CD4-positive, alpha-beta T cell treated with Interleukin-12 subunit alpha and Interleukin-12 subunit beta, for 1 hour (primary cell): ENCODE data around the gene PPP6R2.
A peak's percentile ranks its signal among the peaks of the same experiment; 100 is the strongest.
"Not testable (repeated sequence)": the region's sequence is repeated elsewhere in the genome, so short reads cannot be mapped to it uniquely, and the experiment has no call there.

Source experiments
- DNase-seq: peaks from one replicate; pipeline ENCODE4 v3.0.0-alpha.2; 2020

The PPP6R2 gene

GRCh38 chr22:50346470-50346869 lies 3.3 kb downstream of the PPP6R2 start:
- DNase-seq, result no peak

DNA sequence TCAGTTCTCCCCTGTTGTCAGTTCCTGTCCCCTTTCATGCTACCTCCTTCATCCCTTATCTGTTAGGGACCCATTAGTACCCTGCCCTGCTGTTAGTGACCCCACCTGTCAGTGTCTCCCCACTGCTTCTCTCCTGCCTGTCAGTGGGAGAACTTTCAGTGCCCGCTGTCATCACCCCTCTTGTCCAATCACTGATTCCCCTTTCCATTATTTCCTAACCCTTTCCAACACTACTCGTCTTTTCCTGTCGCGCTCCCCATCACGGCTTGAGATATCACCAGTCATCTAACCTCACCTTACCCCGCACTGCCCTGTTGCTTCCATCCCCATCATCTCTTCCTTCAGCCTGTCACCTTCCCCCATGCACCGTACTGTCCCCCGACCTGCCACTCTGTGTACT lies 4.0 kb downstream of the PPP6R2 start:
- DNase-seq, result no peak

DNA sequence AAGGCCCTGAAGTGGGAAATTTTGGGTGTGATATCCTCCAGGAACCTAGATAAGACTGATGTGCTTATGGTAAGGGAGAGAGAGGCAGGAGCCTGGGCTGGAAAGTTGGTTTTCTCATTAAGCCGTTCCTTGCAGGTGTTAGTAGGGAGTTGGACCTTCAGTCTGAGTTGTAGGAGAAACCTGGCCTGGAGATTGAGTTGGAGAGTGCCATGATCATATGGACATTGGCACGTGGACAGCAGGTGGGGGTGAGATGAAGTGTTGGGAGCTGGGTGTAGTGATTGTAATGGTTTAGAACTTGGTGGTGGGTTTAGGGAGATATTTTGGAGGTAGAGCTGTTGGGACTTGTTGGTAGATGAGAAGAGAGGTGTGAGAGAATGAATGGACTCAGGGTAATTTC lies 4.9 kb downstream of the PPP6R2 start:
- DNase-seq, result no peak

DNA sequence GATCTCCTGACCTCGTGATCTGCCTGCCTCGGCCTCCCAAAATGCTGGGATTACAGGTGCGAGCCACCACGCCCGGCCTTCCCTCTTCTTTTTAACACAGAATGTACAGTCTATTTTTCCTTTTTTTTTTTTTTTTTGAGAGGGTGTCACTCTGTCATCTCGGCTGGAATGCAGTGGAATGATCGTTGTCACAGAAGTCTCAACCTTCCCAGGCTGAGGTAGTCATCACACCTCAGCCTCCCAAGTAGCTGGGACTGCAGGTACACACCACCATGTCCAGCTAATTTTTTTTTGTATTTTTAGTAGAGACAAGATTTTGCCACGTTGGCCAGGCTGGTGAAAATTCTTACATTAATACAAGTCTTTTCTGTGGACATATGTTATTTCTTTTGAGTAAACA lies 13.1 kb downstream of the PPP6R2 start:
- DNase-seq, result no peak

- no peak for DNase-seq
These were observed 14.1 kb downstream of the PPP6R2 start for GRCh38 chr22:50357222-50357621.

DNA sequence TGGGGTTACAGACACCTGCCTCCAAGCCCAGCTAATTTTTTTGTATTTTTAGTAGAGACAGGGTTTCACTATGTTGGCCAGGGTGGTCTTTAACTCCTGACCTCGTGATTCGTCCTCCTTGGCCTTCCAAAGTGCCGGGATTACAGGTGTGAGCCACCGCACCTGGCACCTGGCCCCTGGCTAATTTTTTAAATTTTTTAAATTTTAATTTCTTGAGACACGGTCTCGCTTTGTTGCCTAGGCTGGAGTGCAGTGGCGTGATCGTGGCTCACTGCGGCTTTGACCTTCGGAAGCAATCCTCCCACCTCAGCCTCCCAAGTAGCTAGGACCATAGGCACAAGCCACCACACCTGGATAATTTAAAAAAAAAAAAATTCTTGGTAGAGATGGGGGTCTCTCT lies 14.6 kb downstream of the PPP6R2 start:
- DNase-seq, result no peak

GRCh38 chr22:50360578-50360977 lies 17.5 kb downstream of the PPP6R2 start:
- no peak for DNase-seq

- peak; percentile 10 for DNase-seq
These were observed 18.1 kb downstream of the PPP6R2 start for GRCh38 chr22:50361222-50361621.

DNA sequence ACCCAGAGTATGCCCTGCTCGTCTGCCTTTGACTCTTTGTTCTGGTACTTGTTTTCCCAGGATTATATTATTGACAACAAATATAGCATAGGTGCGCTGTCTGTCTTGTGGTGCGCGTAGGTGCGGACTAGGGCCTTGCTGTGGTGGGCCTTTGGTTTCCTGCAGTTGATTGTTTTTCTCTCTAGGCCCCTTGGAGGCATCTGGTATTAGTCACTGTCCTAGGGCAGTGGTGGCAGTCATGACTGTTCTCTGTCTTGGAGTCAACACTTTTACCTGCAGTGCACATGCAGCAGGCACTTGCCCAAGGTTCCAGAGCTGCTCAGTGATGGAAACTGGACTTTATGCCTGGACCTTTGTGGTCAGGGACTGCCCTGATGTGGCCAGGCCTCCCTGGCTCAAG lies 18.6 kb downstream of the PPP6R2 start:
- peak; percentile 33 for DNase-seq

- no peak for DNase-seq
These were observed 20.2 kb downstream of the PPP6R2 start for GRCh38 chr22:50363166-50363802.

DNA sequence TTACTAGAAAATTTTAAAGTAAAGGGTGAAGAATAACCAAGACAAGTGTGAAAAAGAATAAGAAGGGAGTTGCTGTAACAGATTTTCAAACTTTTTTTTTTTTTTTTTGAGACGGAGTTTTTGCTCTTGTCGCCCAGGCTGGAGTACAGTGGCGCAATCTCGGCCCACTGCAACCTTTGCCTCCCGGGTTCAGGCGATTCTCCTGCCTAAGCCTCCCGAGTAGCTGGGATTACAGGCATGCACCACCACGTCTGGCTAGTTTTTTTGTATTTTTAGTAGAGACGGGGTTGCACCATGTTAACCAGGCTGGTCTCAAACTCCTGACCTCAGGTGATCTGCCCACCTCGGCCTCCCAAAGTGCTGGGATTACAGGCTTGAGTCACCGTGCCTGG lies 20.7 kb downstream of the PPP6R2 start:
- not testable (repeated sequence) for DNase-seq

- DNase-seq, result no peak
These were observed 24.8 kb downstream of the PPP6R2 start for GRCh38 chr22:50367778-50368500.

DNA sequence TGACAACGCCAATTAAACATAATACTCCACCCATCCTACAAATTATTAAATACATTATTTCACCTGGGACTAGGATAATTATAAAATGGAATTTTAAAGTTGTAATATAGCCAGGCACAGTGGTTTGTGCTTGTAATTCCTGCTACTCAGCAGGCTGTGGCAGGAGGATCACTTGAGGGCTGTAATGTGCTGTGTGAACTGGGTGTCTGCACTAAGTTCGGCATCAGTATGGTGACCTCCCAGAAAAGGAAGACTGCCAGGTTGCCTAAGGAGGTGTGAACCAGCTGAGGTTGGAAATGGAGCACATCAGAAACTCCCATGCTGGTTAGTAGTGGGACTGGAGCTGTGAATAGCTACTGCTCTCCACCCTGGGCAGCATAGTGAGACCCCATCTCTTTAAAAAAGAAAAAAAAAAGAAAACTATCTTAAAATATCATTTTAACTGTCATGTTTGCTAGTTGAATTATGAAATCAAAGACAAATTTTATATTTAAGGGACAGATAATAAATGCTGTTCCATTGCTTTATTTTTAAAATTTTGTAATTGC lies 28.0 kb downstream of the PPP6R2 start:
- no peak for DNase-seq

DNA sequence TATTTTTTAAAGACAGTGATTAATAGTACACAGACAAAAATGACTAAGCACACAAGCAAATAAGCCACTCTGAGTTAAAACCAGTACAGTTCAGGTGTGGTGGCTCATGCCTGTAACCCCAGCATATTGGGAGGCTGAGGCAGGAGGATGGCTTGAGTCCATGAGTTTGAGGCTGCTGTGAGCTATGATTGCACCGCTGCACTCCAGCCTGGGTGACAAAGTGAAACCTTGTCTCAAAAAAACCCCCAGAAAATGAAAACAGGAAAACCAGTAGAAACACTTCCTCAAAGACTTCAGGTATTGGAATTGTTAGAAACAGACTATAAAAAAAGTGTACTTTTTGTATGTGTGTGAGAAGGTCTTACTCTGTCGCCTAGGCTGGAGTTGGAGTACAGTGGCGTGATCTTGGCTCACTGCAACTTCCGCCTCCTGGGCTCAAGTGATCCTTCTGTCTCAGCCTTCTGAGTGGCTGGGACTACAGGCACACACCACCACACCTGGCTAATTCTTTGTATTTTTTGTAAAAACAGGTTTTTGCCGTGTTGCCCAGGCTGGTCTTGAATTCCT lies 33.0 kb downstream of the PPP6R2 start:
- no peak for DNase-seq

DNA sequence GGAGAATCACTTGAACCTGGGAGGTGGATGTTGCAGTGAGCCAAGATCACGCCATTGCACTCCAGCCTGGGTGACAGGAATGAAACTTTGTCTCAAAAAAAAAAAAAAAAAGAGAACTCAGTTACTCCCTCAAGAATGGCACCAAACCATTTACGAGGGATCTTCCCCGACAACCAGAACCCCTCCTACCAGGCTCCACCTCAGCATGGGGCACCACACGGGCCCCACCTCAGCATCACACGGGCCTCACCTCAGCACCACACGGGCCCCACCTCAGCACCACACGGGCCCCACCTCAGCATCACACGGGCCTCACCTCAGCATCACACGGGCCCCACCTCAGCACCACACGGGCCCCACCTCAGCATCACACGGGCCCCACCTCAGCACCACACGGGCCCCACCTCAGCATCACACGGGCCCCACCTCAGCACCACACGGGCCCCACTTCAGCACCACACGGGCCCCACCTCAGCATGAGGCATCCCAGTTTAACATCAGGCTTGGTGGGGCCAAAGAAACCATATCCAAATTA lies 38.0 kb downstream of the PPP6R2 start:
- DNase-seq, result peak; percentile 20

DNA sequence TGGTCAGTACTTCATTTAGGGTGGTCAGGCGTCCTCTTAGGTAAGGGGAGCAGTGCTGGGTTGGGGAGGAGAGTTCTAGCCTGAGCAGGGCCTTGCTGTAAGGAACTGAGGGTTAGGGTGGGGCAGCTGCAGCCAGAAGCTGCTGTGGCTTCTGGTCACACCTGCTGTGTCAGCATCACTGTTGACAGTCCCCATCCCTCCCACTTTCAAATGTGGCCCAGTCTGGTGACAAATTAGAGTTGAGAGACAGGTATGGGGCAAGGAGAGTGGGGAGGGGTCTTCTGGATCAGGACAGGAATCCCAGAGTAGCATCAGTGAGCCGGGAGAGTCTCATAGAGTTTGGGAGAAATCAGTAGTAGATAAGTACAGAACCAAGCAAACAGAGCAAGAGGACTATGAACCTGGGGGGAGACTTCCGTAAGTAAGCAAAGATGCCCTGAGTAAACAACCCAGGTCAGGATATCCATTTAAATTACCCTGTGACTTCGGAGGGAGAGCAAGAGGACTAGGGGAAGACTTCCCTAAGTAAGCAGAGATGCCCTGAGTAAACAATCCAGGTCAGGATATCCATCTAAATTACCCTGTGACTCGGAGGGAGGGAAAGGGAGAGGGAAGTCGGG lies 53.7 kb downstream of the PPP6R2 start:
- no peak for DNase-seq

GRCh38 chr22:50397371-50398060 lies 54.4 kb downstream of the PPP6R2 start:
- not testable (repeated sequence) for DNase-seq

- DNase-seq, result no peak
These were observed 55.9 kb downstream of the PPP6R2 start for GRCh38 chr22:50398831-50399648.

GRCh38 chr22:50399751-50400331 lies 56.7 kb downstream of the PPP6R2 start:
- DNase-seq, result peak; percentile 18

- no peak for DNase-seq
These were observed 57.3 kb downstream of the PPP6R2 start for GRCh38 chr22:50400406-50400805.

DNA sequence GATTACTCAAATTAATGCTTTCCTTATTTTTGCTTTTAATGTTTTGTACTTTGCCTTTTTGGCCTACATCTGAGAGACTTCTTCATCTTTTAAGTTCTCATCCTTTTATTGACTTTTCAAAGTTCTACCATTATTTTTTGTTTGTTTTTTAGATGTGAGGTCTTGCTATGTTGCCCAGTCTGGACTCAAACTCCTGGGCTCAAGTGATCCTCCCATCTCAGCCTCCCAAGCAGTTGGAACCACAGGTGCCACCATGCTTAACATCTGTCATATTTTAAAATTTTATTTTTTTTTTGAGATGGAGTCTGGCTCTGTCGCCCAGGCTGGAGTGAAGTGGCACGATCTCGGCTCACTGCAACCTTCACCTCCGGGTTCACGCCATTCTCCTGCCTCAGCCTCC lies 57.8 kb downstream of the PPP6R2 start:
- no peak for DNase-seq
